ENCODE data around the gene FAM98C.

The FAM98C gene

GRCh38 chr19:38429055-38429810 lies 26.3 kb downstream of the FAM98C start:
- DNase-seq = peak in 2 of 4 experiments; percentile 12 to 14

GRCh38 chr19:38429811-38430156 lies 26.9 kb downstream of the FAM98C start:
- DNase-seq = no peak

- no peak for DNase-seq
These were observed 28.0 kb downstream of the FAM98C start for GRCh38 chr19:38430931-38431330.

- DNase-seq = peak; percentile 19 to 45 (median 24)
These were observed 30.4 kb downstream of the FAM98C start, which contains the start of gene RYR1 for GRCh38 chr19:38433268-38433733. RYR1 (plus strand) TSS chr19:38433691; CDS start chr19:38433830, 139 bp downstream.

GRCh38 chr19:38434549-38435051 lies 31.7 kb downstream of the FAM98C start:
- DNase-seq = no peak

GRCh38 chr19:38437295-38437694 lies 34.4 kb downstream of the FAM98C start:
- DNase-seq = no peak

GRCh38 chr19:38437917-38438316 lies 35.0 kb downstream of the FAM98C start:
- DNase-seq = no peak

- DNase-seq = no peak
These were observed 37.7 kb downstream of the FAM98C start for GRCh38 chr19:38440592-38440991.

- no peak for DNase-seq
These were observed 38.9 kb downstream of the FAM98C start for GRCh38 chr19:38441657-38442348.

GRCh38 chr19:38442736-38443135 lies 39.8 kb downstream of the FAM98C start:
- no peak for DNase-seq

- no peak for DNase-seq
These were observed 40.6 kb downstream of the FAM98C start for GRCh38 chr19:38443458-38443999.

- no peak for DNase-seq
These were observed 41.1 kb downstream of the FAM98C start for GRCh38 chr19:38444026-38444425.

- no peak for DNase-seq
These were observed 42.5 kb downstream of the FAM98C start for GRCh38 chr19:38445362-38445761.

GRCh38 chr19:38448225-38448624 lies 45.3 kb downstream of the FAM98C start:
- no peak for DNase-seq

GRCh38 chr19:38449518-38449917 lies 46.6 kb downstream of the FAM98C start:
- DNase-seq = no peak

GRCh38 chr19:38451036-38451435 lies 48.1 kb downstream of the FAM98C start:
- DNase-seq = no peak

GRCh38 chr19:38451629-38452028 lies 48.7 kb downstream of the FAM98C start:
- no peak for DNase-seq

- no peak for DNase-seq
These were observed 49.8 kb downstream of the FAM98C start for GRCh38 chr19:38452430-38453366.

- DNase-seq = no peak
These were observed 50.7 kb downstream of the FAM98C start for GRCh38 chr19:38453596-38453995.

GRCh38 chr19:38455031-38455430 lies 52.1 kb downstream of the FAM98C start:
- no peak for DNase-seq

GRCh38 chr19:38457202-38457601 lies 54.3 kb downstream of the FAM98C start:
- DNase-seq = no peak

- DNase-seq = no peak
These were observed 55.0 kb downstream of the FAM98C start for GRCh38 chr19:38457690-38458405.

All from activated CD4-positive, CD25-positive, alpha-beta regulatory T cell (primary cell).